HepG2 (cell line): ENCODE measurements around the gene RPS19. TPM values are rescaled to one million over a fixed set of nuclear protein-coding genes. Genes with fewer than 3 reads are reported as not detected.

Experiments
- ATAC-seq: fragments of 200-7000 bp; cut with Tn5 transposase; 3 replicates; pipeline ENCODE4 v1.9.1; 2020; ENCODE audit warnings: mild to moderate bottlenecking, moderate library complexity
- BruUV-seq: library from RNA; stranded (reverse); fragments of 400-500 nt; replicated peaks from 2 replicates; lab custom pipeline; 2021; lab: Mats Ljungman, UMichigan
- CTCF ChIA-PET: fragments of 300-600 bp; formaldehyde crosslinking; extraction: SDS; loops from one replicate; lab custom pipeline; 2021; ENCODE audit warnings: low total read pairs, inconsistent platforms, low intra/inter-chr PET ratio; lab: Yijun Ruan, JAX
- POLR2A ChIA-PET: fragments of 350-600 bp; sonication (Branson Sonifier 250); formaldehyde crosslinking; loops from one replicate; lab custom pipeline; 2020; ENCODE audit warnings: antibody characterized with exemption, inconsistent platforms; lab: Yijun Ruan, JAX
- DNase-seq: peaks from one replicate; pipeline ENCODE4 v3.0.0-alpha.2; 2015; ENCODE audit warnings: low spot score
- FAIRE-seq: peaks from 3 replicates; lab custom pipeline; 2011; peaks lifted over from hg19 to GRCh38; lab: Jason Lieb, UNC
- H2AFZ ChIP-seq: one replicate; pipeline ENCODE4 v1.6.1; 2011; ENCODE audit warnings: low read length, inconsistent platforms
- H3K27ac ChIP-seq: fragments of 300-600 bp; 3 replicates; pipeline ENCODE4 v1.8.0; 2011; ENCODE audit warnings: mixed run types, mild to moderate bottlenecking, mixed read lengths, low read length, inconsistent platforms; ENCODE audit not compliant: insufficient read depth; ENCODE audit errors: extremely low read length
- H3K27me3 ChIP-seq, 2 experiments: fragments of 200-600 bp in 1 of 2; 2 replicates in 1 of 2; 3 replicates in 1 of 2; pipeline versions ENCODE4 v1.6.0 to v1.8.0; 2011; ENCODE audit warnings: low read length in 2 of 2, mild to moderate bottlenecking in 2 of 2, moderate library complexity in 2 of 2, inconsistent platforms in 1 of 2; ENCODE audit not compliant: insufficient read depth in 2 of 2, control insufficient read depth in 1 of 2
- H3K36me3 ChIP-seq, 2 experiments: fragments of 200-600 bp in 1 of 2; replicated peaks in 1 of 2; 2 replicates in 1 of 2; 3 replicates in 1 of 2; pipeline versions ENCODE4 v1.5.1 to v1.8.0; 2011; ENCODE audit warnings: low read length in 2 of 2, inconsistent platforms in 1 of 2; ENCODE audit not compliant: insufficient read depth in 2 of 2, control insufficient read depth in 1 of 2
- H3K4me1 ChIP-seq: 2 replicates; pipeline ENCODE4 v1.5.1; 2012; ENCODE audit warnings: low read length, inconsistent platforms; ENCODE audit not compliant: insufficient read depth
- H3K4me2 ChIP-seq: 2 replicates; pipeline ENCODE4 v1.6.0; 2011; ENCODE audit warnings: low read depth, low read length, inconsistent platforms
- H3K4me3 ChIP-seq, 3 experiments: fragments of 200-600 bp in 1 of 3; sonication (generic), shearing (Covaris generic) in 1 of 3; replicated peaks in 1 of 3; 2 replicates each; pipeline ENCODE4 v1.5.1; 2011 to 2016; ENCODE audit warnings: low read length in 3 of 3, inconsistent platforms in 2 of 3, low read depth in 2 of 3, mild to moderate bottlenecking in 2 of 3, control low read depth in 1 of 3, mixed read lengths in 1 of 3; ENCODE audit not compliant: insufficient read depth in 1 of 3
- H3K79me2 ChIP-seq: one replicate; pipeline ENCODE4 v1.6.1; 2011; ENCODE audit warnings: low read length, inconsistent platforms; ENCODE audit not compliant: insufficient read depth
- H3K9ac ChIP-seq: 2 replicates; pipeline ENCODE4 v1.6.0; 2011; ENCODE audit warnings: mild to moderate bottlenecking, low read depth, low read length, inconsistent platforms; ENCODE audit not compliant: insufficient read depth
- H3K9me3 ChIP-seq: 2 replicates; pipeline ENCODE4 v1.5.1; 2012; ENCODE audit warnings: mild to moderate bottlenecking, low read length
- H4K20me1 ChIP-seq: 2 replicates; pipeline ENCODE4 v1.6.0; 2011; ENCODE audit warnings: inconsistent platforms, mild to moderate bottlenecking, low read length, moderate library complexity; ENCODE audit not compliant: insufficient read depth
- GFI1 ChIP-seq: sonication (generic); formaldehyde crosslinking; IDR thresholded peaks from 2 replicates; pipeline ENCODE4 v1.5.0; 2020; ENCODE audit warnings: missing genetic modification reagents, mild to moderate bottlenecking, borderline replicate concordance
- HOXA9 ChIP-seq: sonication (generic); formaldehyde crosslinking; IDR thresholded peaks from 2 replicates; pipeline ENCODE4 v1.8.1; 2022; ENCODE audit warnings: missing genetic modification reagents, mild to moderate bottlenecking, moderate library complexity, borderline replicate concordance
- ZMAT3 ChIP-seq: sonication (generic); formaldehyde crosslinking; conservative IDR thresholded peaks from 2 replicates; pipeline ENCODE4 v1.7.0; 2021; ENCODE audit warnings: missing genetic modification reagents
- WGBS: methylation state at CpG from one replicate; pipeline ENCODE4 v1.1.6; 2017; ENCODE audit warnings: low lambda C conversion rate; 5-methylcytosine and 5-hydroxymethylcytosine counted together
- in situ Hi-C: cut with HindIII; loops from 2 replicates; pipeline ENCODE4 v1.10.0; 2017; ENCODE audit warnings: low pct_unique_long_range_greater_than_20kb; ENCODE audit not compliant: extremely low pct_ligation_motif_present
- intact Hi-C: fragments of 100-400 bp; cut with micrococcal nuclease; formaldehyde crosslinking; loops from one replicate; pipeline ENCODE4 v1.10.0; 2022; ENCODE audit not compliant: unreplicated experiment
- polyA plus RNA-seq, 8 experiments: library from polyadenylated mRNA; depleted of rRNA in 3 of 8; stranded (reverse) in 7 of 8; unstranded in 1 of 8; fragments of >200 nt; fragmentation: Illumina TruSeq in 4 of 8; extraction: Trizol in 4 of 8; gene quantifications; 2 replicates each; pipeline versions ENCODE4 v1.2.1 to v1.2.3, GENCODE V29; 2011 to 2016; ENCODE audit warnings: low read depth in 4 of 8, missing spikeins in 1 of 8, mixed read lengths in 1 of 8; ENCODE audit not compliant: insufficient read depth in 1 of 8
- total RNA-seq, 5 experiments: library from RNA; depleted of rRNA; stranded (reverse); fragments of >200 nt; fragmentation: Illumina TruSeq; extraction: Trizol; gene quantifications; 2 replicates each; pipeline ENCODE4 v1.2.3, GENCODE V29; 2016; ENCODE audit warnings: low read depth in 1 of 5
- TF ChIP-seq, protein P1 (sequence below), 2 experiments: sonication (generic) in 1 of 2; formaldehyde crosslinking in 1 of 2; IDR thresholded peaks; 2 replicates each; pipeline versions ENCODE4 v1.6.1 to v1.9.0; 2014 to 2022; ENCODE audit warnings: antibody characterized with exemption in 1 of 2, borderline replicate concordance in 1 of 2, inconsistent platforms in 1 of 2, low read depth in 1 of 2, missing genetic modification reagents in 1 of 2
- TF ChIP-seq, protein P2 (sequence below): sonication (generic); formaldehyde crosslinking; IDR thresholded peaks from 2 replicates; pipeline ENCODE4 v1.4.0; 2020; ENCODE audit warnings: missing genetic modification reagents, borderline replicate concordance
- TF ChIP-seq, protein P3 (sequence below): sonication (generic); formaldehyde crosslinking; IDR thresholded peaks from 2 replicates; pipeline ENCODE4 v1.4.0; 2020; ENCODE audit warnings: missing genetic modification reagents

Gene RPS19
- total and polyA plus RNA-seq, 2 of the 13 experiments (the other 11 are each of a cell fraction or from before 2014, with no cell fraction given): 1,983 to 4,758 TPM

DNA sequence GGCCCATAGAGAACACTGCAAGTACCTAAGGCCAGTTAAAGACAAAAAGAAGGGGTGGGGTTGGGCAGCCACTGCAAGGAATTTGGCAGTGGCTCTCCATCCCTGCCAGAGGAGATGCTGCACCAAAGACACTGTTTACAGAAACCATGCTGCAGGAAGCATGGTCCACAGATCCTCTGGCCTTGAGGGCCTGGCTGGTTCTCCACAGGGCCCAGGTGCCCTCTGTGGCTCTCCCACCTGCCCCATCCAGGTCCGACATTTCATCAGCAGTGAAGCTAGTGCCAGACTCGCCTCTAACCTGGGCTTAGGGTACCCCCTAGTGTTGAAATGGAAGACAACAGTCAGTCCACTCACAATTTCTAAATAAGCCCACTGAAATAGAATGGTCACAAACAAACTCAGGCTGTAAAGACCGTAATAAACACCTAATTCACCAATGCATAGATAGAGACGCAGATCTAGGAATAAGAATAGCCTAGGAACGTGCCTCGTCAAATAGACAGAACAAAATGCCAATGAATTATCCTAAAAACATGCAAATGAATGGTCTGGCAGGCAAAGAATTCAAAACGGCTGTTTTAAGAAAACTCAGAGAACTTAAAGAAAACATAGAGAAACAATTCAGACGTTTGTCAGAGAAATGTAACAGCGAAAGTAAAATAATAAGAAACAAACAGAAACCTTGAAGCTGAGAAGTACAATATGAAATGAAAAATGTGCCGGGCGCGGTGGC lies 38.9 kb upstream of the RPS19 start (continued):
- TF ChIP-seq, protein P1, sequence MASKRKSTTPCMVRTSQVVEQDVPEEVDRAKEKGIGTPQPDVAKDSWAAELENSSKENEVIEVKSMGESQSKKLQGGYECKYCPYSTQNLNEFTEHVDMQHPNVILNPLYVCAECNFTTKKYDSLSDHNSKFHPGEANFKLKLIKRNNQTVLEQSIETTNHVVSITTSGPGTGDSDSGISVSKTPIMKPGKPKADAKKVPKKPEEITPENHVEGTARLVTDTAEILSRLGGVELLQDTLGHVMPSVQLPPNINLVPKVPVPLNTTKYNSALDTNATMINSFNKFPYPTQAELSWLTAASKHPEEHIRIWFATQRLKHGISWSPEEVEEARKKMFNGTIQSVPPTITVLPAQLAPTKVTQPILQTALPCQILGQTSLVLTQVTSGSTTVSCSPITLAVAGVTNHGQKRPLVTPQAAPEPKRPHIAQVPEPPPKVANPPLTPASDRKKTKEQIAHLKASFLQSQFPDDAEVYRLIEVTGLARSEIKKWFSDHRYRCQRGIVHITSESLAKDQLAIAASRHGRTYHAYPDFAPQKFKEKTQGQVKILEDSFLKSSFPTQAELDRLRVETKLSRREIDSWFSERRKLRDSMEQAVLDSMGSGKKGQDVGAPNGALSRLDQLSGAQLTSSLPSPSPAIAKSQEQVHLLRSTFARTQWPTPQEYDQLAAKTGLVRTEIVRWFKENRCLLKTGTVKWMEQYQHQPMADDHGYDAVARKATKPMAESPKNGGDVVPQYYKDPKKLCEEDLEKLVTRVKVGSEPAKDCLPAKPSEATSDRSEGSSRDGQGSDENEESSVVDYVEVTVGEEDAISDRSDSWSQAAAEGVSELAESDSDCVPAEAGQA (IDR thresholded peaks at IDR 0.05; ENCODE audit: low read depth): no peak
- TF ChIP-seq, protein P1 (CRISPR knock-in tag; IDR thresholded peaks at IDR 0.05; ENCODE audit: borderline replicate concordance): no peak
- TF ChIP-seq, all 625 proteins: peak for 7

DNA sequence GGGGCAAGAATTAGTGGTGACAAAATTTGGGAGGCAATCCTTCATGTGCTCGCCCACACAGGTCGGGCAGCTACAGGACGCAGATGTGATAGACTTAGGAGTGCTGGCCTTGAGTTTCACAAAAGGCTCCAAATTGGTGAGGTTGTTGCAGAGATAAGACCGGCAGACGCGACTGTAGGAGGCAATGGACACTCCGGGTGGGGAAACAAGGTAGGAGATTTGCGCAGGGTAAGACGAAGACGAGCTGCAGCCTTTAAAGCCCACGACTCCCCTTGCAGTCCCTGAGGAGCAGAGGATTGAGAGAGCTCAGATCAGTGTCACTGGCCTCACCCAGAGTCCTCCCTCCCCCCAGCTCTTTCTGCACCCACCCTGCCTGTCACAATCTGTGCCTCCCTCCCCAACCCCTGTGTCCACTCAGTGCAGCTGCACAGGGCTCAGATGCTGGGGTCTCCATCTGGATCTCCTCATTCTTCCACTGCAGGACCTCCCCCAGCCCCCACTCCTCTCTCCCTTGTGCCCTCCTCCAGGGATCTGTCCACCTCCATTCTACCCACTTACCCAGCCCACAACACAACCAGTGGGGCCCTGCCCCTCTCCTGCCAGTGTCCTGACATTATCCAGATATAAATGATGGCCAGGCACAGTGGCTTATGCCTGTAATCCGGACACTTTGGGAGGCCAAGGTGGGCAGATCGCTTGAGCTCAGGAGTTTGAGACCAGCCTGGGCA lies 21.9 kb upstream of the RPS19 start:
- in situ Hi-C loops (no loop called here), intact Hi-C loops (no loop called here)
- Histone ChIP-seq H3K27me3 (peaks cover 4 to 33% of the 10 kb centered on the region in 2 experiments; a peak in 4 of 5 replicates), H3K4me3 (no peak overlapping the region), H4K20me1 (no peaks in the 10 kb centered on the region), H3K27ac (no peak overlapping the region), H3K4me2 (no peak overlapping the region), H3K79me2 (no peaks in the 10 kb centered on the region), H3K36me3 (no peaks in the 10 kb centered on the region), H3K9me3 (no peaks in the 10 kb centered on the region), H3K4me1 (peaks cover 11% of the 10 kb centered on the region), H2AFZ (no peak overlapping the region), H3K9ac (no peak overlapping the region)
- FAIRE-seq (no peak), DNase-seq (no peak), ATAC-seq (no peak)
- CTCF ChIA-PET: no interaction called here
- POLR2A ChIA-PET: no interaction called here
- no TSS peak for BruUV-seq
- 14% methylated on average over 11 of the region's 13 CpGs for WGBS
- no peak for TF ChIP-seq ZMAT3
- TF ChIP-seq HOXA9 (CRISPR knock-in tag): no peak
- no peak for TF ChIP-seq GFI1
- TF ChIP-seq, protein P2, sequence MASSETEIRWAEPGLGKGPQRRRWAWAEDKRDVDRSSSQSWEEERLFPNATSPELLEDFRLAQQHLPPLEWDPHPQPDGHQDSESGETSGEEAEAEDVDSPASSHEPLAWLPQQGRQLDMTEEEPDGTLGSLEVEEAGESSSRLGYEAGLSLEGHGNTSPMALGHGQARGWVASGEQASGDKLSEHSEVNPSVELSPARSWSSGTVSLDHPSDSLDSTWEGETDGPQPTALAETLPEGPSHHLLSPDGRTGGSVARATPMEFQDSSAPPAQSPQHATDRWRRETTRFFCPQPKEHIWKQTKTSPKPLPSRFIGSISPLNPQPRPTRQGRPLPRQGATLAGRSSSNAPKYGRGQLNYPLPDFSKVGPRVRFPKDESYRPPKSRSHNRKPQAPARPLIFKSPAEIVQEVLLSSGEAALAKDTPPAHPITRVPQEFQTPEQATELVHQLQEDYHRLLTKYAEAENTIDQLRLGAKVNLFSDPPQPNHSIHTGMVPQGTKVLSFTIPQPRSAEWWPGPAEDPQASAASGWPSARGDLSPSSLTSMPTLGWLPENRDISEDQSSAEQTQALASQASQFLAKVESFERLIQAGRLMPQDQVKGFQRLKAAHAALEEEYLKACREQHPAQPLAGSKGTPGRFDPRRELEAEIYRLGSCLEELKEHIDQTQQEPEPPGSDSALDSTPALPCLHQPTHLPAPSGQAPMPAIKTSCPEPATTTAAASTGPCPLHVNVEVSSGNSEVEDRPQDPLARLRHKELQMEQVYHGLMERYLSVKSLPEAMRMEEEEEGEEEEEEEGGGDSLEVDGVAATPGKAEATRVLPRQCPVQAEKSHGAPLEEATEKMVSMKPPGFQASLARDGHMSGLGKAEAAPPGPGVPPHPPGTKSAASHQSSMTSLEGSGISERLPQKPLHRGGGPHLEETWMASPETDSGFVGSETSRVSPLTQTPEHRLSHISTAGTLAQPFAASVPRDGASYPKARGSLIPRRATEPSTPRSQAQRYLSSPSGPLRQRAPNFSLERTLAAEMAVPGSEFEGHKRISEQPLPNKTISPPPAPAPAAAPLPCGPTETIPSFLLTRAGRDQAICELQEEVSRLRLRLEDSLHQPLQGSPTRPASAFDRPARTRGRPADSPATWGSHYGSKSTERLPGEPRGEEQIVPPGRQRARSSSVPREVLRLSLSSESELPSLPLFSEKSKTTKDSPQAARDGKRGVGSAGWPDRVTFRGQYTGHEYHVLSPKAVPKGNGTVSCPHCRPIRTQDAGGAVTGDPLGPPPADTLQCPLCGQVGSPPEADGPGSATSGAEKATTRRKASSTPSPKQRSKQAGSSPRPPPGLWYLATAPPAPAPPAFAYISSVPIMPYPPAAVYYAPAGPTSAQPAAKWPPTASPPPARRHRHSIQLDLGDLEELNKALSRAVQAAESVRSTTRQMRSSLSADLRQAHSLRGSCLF (CRISPR knock-in tag): no peak
- TF ChIP-seq, protein P3, sequence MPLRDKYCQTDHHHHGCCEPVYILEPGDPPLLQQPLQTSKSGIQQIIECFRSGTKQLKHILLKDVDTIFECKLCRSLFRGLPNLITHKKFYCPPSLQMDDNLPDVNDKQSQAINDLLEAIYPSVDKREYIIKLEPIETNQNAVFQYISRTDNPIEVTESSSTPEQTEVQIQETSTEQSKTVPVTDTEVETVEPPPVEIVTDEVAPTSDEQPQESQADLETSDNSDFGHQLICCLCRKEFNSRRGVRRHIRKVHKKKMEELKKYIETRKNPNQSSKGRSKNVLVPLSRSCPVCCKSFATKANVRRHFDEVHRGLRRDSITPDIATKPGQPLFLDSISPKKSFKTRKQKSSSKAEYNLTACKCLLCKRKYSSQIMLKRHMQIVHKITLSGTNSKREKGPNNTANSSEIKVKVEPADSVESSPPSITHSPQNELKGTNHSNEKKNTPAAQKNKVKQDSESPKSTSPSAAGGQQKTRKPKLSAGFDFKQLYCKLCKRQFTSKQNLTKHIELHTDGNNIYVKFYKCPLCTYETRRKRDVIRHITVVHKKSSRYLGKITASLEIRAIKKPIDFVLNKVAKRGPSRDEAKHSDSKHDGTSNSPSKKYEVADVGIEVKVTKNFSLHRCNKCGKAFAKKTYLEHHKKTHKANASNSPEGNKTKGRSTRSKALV (CRISPR knock-in tag): no peak
